Neutrophil (primary cell): Measurements from ENCODE around the gene JMJD1C.

Experiments
- H3K27ac ChIP-seq: fragments of 200-600 bp; sonication (generic); 2 replicates; pipeline ENCODE4 v1.5.1; 2016; ENCODE audit warnings: mild to moderate bottlenecking, moderate library complexity
- H3K27me3 ChIP-seq: fragments of 200-600 bp; sonication (generic); 2 replicates; pipeline ENCODE4 v1.6.0; 2016; ENCODE audit warnings: mild to moderate bottlenecking
- H3K36me3 ChIP-seq: fragments of 200-600 bp; sonication (generic); 2 replicates; pipeline ENCODE4 v1.5.1; 2017
- H3K4me1 ChIP-seq, 2 experiments: fragments of 200-600 bp in 1 of 2; sonication (generic) in 1 of 2; 1 replicate in 1 of 2; 2 replicates in 1 of 2; pipeline versions ENCODE4 v1.5.1 to v1.6.1; 2013 to 2016; ENCODE audit warnings: low read depth in 1 of 2, low read length in 1 of 2, mild to moderate bottlenecking in 1 of 2, moderate library complexity in 1 of 2; ENCODE audit not compliant: control insufficient read depth in 1 of 2, insufficient read depth in 1 of 2
- H3K4me3 ChIP-seq, 2 experiments: fragments of 200-600 bp in 1 of 2; sonication (generic) in 1 of 2; 1 replicate in 1 of 2; 2 replicates in 1 of 2; pipeline ENCODE4 v1.5.1; 2013 to 2016; ENCODE audit warnings: low read depth in 1 of 2, low read length in 1 of 2, mild to moderate bottlenecking in 1 of 2, moderate library complexity in 1 of 2
- H3K9me3 ChIP-seq: fragments of 200-600 bp; sonication (generic); 2 replicates; pipeline ENCODE4 v1.5.1; 2016
- CTCF ChIP-seq: fragments of 200-600 bp; sonication (generic); IDR thresholded peaks from 2 replicates; pipeline ENCODE4 v1.5.1; 2016; ENCODE audit warnings: antibody characterized with exemption

JMJD1C gene

GRCh38 chr10:63416376-63416775 lies 49.4 kb downstream of the JMJD1C start:
- H3K27ac ChIP-seq = no peak overlapping the region
- peaks cover 4 to 6% of the 10 kb centered on the region in 2 experiments for H3K4me1 ChIP-seq
- H3K4me3 ChIP-seq = no peak overlapping the region
- no peaks in the 10 kb centered on the region for H3K9me3 ChIP-seq
- H3K27me3 ChIP-seq = no peaks in the 10 kb centered on the region
- TF ChIP-seq CTCF = no peak
- H3K36me3 ChIP-seq = no peaks in the 10 kb centered on the region

- Histone ChIP-seq H3K27ac (no peak overlapping the region), H3K9me3 (no peaks in the 10 kb centered on the region), H3K4me1 (no peaks in the 10 kb centered on the region), H3K36me3 (no peaks in the 10 kb centered on the region), H3K27me3 (no peaks in the 10 kb centered on the region), H3K4me3 (no peak overlapping the region)
- TF ChIP-seq CTCF = no peak
Measured at GRCh38 chr10:63415640-63416244, 50.0 kb downstream of the JMJD1C start.

GRCh38 chr10:63414481-63415260 lies 51.1 kb downstream of the JMJD1C start:
- Histone ChIP-seq H3K4me3 (no peak overlapping the region), H3K9me3 (no peaks in the 10 kb centered on the region), H3K27me3 (no peaks in the 10 kb centered on the region), H3K4me1 (no peaks in the 10 kb centered on the region), H3K27ac (no peak overlapping the region), H3K36me3 (no peaks in the 10 kb centered on the region)
- no peak for TF ChIP-seq CTCF

GRCh38 chr10:63413429-63413828 lies 52.3 kb downstream of the JMJD1C start:
- Histone ChIP-seq H3K27me3 (no peaks in the 10 kb centered on the region), H3K27ac (no peak overlapping the region), H3K36me3 (no peaks in the 10 kb centered on the region), H3K4me3 (no peak overlapping the region), H3K9me3 (no peaks in the 10 kb centered on the region), H3K4me1 (no peaks in the 10 kb centered on the region)
- TF ChIP-seq CTCF = no peak

- H3K27me3 ChIP-seq = no peaks in the 10 kb centered on the region
- no peaks in the 10 kb centered on the region for H3K4me1 ChIP-seq
- no peaks in the 10 kb centered on the region for H3K36me3 ChIP-seq
- TF ChIP-seq CTCF = no peak
- H3K27ac ChIP-seq = no peak overlapping the region
- no peak overlapping the region for H3K4me3 ChIP-seq
- no peaks in the 10 kb centered on the region for H3K9me3 ChIP-seq
Measured at GRCh38 chr10:63412304-63412703, 53.5 kb downstream of the JMJD1C start.
